SKM-1 (cell line): ENCODE measurements around the gene MMP17.

Experiments
- DNase-seq: peaks from one replicate; lab custom pipeline; 2025; ENCODE audit not compliant: unreplicated experiment; lab: John Stamatoyannopoulos, UW

The MMP17 gene

GRCh38 chr12:131892711-131893604 is 64.8 kb downstream of the MMP17 start:
- DNase-seq: no peak

- DNase-seq: no peak
These were observed 65.6 kb downstream of the MMP17 start for GRCh38 chr12:131893605-131894312.

- peak; percentile 26 for DNase-seq
These were observed 66.2 kb downstream of the MMP17 start, which contains the start of gene ULK1 for GRCh38 chr12:131894313-131894860. ULK1 (plus strand) TSS chr12:131894622; CDS start chr12:131895002, 380 bp downstream.

- DNase-seq: no peak
These were observed 66.9 kb downstream of the MMP17 start for GRCh38 chr12:131894981-131895639.

GRCh38 chr12:131895640-131896079 is 67.5 kb downstream of the MMP17 start:
- no peak for DNase-seq

- no peak for DNase-seq
These were observed 68.1 kb downstream of the MMP17 start for GRCh38 chr12:131896080-131896810.

GRCh38 chr12:131896811-131897270 is 68.6 kb downstream of the MMP17 start:
- DNase-seq: no peak

GRCh38 chr12:131897276-131897675 is 69.1 kb downstream of the MMP17 start:
- DNase-seq: no peak

- no peak for DNase-seq
These were observed 69.7 kb downstream of the MMP17 start for GRCh38 chr12:131897875-131898274.

GRCh38 chr12:131900397-131900796 is 72.2 kb downstream of the MMP17 start:
- no peak for DNase-seq
